SJSA1 (cell line): ENCODE measurements around the gene PARD6A. TPM values are rescaled to one million over a fixed set of nuclear protein-coding genes. Genes with fewer than 3 reads are reported as not detected.

ENCODE experiments used
- DNase-seq, 2 experiments: peaks; one replicate each; pipeline ENCODE4 v3.0.0-alpha.2; 2015 to 2020; ENCODE audit warnings: low spot score in 2 of 2, low read depth in 1 of 2
- H3K27ac ChIP-seq: fragments of 250-450 bp; sonication (Bioruptor Pico); 2 replicates; pipeline ENCODE4 v1.5.1; 2020; ENCODE audit warnings: mild to moderate bottlenecking, moderate library complexity
- H3K27me3 ChIP-seq: fragments of 250-450 bp; sonication (Bioruptor Pico); replicated peaks from 2 replicates; pipeline ENCODE4 v1.5.1; 2020; ENCODE audit warnings: mild to moderate bottlenecking, moderate library complexity
- H3K36me3 ChIP-seq: fragments of 250-450 bp; sonication (Bioruptor Pico); 2 replicates; pipeline ENCODE4 v1.5.1; 2020; ENCODE audit warnings: mild to moderate bottlenecking
- H3K4me1 ChIP-seq: fragments of 250-450 bp; sonication (Bioruptor Pico); replicated peaks from 2 replicates; pipeline ENCODE4 v1.6.1; 2021; ENCODE audit warnings: mild to moderate bottlenecking
- H3K4me3 ChIP-seq: fragments of 250-450 bp; sonication (Bioruptor Pico); 2 replicates; pipeline ENCODE4 v1.5.1; 2020; ENCODE audit warnings: mild to moderate bottlenecking
- H3K9me3 ChIP-seq: fragments of 250-450 bp; sonication (Bioruptor Pico); replicated peaks from 2 replicates; pipeline ENCODE4 v1.5.1; 2020; ENCODE audit warnings: mild to moderate bottlenecking
- total RNA-seq: library from RNA; depleted of rRNA; stranded (reverse); fragments of >200 nt; shearing (Covaris generic); gene quantifications from 2 replicates; pipeline ENCODE4 v1.2.3, GENCODE V29; 2014

The PARD6A gene
- total RNA-seq, 1 experiment from 2014 or later, result 0.26 TPM

DNA sequence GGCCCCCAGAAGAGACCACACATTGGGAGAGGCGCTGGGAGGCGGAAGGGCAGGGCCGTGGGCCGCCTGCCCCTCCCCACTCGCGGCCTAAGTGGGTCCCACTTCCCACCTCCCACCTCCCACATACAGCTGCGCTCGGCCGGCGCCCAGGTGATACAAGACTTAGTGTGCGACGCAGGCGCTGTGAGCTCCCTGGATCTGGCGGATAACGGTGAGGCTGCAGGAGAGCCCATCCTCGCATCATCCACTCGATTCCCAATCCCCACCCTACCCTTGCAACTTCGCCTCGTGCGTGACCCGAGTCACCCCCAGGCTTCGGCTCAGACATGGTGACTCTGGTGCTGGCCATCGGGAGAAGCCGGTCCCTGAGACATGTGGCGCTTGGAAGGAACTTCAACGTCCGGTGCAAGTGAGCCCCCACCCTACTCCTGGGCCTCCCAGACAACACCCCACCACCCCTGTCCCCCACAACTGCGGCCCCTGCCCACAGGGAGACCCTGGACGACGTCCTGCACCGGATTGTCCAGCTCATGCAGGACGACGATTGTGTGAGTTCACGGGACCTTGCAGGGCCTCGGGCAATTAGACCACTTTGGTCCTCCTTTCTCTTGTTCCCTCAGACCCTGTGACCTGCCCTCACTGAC is 11.9 kb upstream of the PARD6A start:
- Histone ChIP-seq H3K4me1 (peaks cover 20% of the 10 kb centered on the region), H3K27ac (no peak overlapping the region), H3K4me3 (no peak overlapping the region), H3K9me3 (no peaks in the 10 kb centered on the region; the same call in 1 of the 2 replicates), H3K36me3 (0 out of 2 replicates have a peak, but pooled peaks cover 3% of the 10 kb centered on the region), H3K27me3 (peaks cover 76% of the 10 kb centered on the region)
- DNase-seq, result no peak

DNA sequence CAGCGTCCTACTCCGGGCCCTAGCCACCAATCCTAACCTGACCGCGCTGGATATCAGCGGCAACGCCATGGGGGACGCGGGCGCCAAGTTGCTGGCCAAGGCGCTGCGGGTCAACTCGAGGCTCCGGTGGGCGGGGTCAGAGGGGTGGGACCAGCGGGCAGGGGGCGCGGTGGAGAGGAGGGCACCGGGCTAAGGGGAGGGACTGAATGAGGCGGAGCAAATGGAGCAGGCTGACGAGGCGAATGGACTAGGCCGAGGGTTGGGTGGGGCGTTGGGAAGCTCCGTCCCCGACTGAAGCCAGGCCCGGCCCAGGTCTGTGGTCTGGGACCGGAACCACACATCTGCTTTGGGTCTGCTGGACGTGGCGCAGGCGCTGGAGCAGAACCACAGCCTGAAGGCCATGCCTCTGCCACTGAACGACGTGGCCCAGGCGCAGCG is 11.2 kb upstream of the PARD6A start:
- H3K4me3 ChIP-seq, result no peak overlapping the region
- H3K27ac ChIP-seq, result no peak overlapping the region
- no peaks in the 10 kb centered on the region; the same call in 1 of the 2 replicates for H3K9me3 ChIP-seq
- no peak for DNase-seq
- H3K4me1 ChIP-seq, result peaks cover 27% of the 10 kb centered on the region
- H3K36me3 ChIP-seq, result peaks cover 8% of the 10 kb centered on the region
- peaks cover 76% of the 10 kb centered on the region for H3K27me3 ChIP-seq

DNA sequence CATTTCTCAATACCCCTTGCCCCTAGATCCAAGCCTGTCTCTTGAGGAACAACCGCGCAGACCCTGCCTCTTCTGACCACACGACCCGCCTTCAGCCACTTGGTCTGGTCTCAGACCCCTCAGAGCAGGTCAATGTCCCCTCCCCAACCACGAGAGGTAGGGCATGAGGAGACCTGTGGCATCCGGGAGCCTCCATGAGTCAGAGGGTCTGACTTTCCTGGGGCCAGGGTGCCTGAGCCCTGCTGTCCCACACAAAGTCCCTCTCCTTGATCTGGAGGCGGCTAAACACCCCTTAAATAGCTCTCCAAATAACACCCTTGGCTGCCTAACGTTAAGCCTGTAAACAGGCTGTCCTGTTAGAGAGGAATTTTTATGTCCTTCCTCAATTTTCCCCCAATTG is 10.7 kb upstream of the PARD6A start:
- H3K36me3 ChIP-seq, result peaks cover 13% of the 10 kb centered on the region
- no peak overlapping the region for H3K27ac ChIP-seq
- no peak overlapping the region for H3K4me3 ChIP-seq
- H3K4me1 ChIP-seq, result peaks cover 27% of the 10 kb centered on the region
- peaks cover 71% of the 10 kb centered on the region for H3K27me3 ChIP-seq
- no peak for DNase-seq
- no peaks in the 10 kb centered on the region; the same call in 1 of the 2 replicates for H3K9me3 ChIP-seq

DNA sequence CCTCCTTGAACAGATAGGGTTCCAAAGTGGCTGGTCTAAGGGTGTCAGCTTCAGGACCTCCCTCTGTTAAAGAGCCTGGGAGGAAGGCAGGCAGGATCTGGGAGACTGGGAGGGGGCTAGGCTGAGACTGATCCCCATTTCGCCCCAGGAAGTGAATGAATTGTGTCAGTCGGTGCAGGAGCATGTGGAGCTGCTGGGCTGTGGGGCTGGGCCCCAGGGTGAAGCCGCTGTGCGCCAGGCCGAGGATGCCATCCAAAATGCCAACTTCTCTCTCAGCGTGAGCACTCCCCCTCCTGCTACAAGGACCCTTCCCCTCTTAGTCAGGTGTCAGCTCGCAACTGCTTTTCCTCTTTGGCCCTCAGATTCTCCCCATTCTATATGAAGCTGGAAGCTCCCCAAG is 9.7 kb upstream of the PARD6A start:
- H3K9me3 ChIP-seq, result no peaks in the 10 kb centered on the region; the same call in 1 of the 2 replicates
- no peak overlapping the region for H3K27ac ChIP-seq
- H3K27me3 ChIP-seq, result peaks cover 61% of the 10 kb centered on the region
- peaks cover 22% of the 10 kb centered on the region for H3K36me3 ChIP-seq
- no peak overlapping the region for H3K4me3 ChIP-seq
- DNase-seq, result no peak
- peaks cover 30% of the 10 kb centered on the region for H3K4me1 ChIP-seq

DNA sequence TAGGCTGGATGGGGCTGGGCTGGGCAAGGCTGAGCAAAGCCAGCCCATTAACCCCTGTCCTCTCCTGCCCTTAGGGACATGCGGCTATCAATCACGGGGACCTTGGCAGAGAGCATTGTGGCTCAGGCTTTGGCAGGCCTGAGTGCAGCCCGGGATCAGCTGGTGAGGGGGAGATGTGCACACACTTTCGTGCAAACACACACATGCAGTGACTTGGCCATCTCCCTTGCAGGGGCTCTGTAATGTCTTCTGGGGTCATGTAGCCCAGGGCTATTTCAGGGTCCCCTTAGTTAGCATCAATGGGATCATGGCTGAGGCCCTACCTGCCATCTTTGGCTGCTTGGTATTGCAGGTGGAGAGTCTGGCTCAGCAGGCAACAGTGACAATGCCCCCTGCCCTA is 8.9 kb upstream of the PARD6A start:
- no peak for DNase-seq
- Histone ChIP-seq H3K27me3 (peaks cover 53% of the 10 kb centered on the region), H3K4me3 (no peak overlapping the region), H3K36me3 (peaks cover 28% of the 10 kb centered on the region), H3K27ac (no peak overlapping the region), H3K4me1 (peaks cover 30% of the 10 kb centered on the region), H3K9me3 (no peaks in the 10 kb centered on the region; the same call in 1 of the 2 replicates)

DNA sequence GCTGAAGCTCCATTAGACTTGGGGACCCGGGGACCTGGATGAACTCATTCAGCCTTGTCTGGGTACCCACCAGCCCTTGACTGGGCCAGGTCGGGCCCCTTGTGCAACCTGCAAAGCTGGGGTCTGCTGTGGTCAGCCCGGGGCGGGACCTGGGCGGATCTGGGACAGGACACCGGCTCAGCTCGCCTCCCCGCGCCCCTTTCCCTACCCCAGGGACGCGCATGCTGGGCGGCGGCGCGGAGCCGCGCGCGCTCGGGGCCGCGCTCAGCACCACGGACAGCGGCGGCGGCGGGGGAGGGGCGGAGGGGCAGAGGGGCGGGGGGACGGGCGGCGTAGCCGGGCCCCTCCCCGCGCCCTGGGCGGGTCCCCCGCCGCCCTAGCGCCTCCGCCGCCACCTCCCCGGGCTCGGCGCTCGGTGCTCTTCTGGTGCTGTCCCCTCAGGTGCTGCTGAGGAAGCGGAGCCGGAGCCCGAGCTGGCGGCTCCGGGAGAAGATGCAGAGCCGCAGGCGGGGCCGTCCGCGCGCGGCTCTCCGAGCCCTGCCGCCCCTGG is 8.1 kb upstream of the PARD6A start:
- peaks cover 46% of the 10 kb centered on the region for H3K27me3 ChIP-seq
- H3K4me3 ChIP-seq, result peak overlapping the region; percentile 74
- H3K9me3 ChIP-seq, result no peaks in the 10 kb centered on the region; the same call in 1 of the 2 replicates
- peak in 1 of 2 experiments; percentile 54 for DNase-seq
- H3K27ac ChIP-seq, result no peak overlapping the region
- H3K4me1 ChIP-seq, result peaks cover 30% of the 10 kb centered on the region
- peaks cover 36% of the 10 kb centered on the region for H3K36me3 ChIP-seq

DNA sequence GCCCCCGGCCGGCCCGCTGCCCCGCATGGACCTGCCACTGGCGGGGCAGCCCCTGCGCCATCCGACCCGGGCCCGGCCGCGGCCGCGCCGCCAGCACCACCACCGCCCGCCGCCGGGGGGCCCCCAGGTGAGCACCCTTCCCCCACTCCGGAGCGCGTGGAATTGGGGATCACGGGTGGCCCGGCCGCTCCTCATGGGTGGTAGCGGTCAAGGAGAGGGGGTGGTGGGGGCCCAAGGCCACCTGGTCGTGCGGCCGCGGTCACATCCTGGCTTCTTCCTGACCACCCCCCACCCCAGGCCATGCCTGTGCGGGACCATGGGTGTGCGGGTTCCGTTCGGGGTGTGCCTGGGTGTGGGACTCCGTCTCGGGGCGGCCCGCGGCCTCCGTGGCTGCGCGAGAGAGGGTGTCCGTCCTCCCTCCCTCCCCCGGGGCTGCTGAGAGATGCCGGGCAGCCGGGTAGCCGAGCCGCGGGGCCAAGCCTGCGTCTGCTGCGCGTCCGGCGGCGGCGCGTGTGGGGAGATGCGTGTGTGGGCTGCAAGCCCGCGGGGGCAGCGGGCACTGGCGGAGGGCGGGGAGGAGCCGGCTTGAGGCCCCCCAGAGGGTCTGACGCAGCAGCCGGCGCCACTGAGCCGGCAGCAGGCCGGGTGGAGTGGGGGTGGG is 7.5 kb upstream of the PARD6A start:
- no peak overlapping the region; the same call in 1 of the 2 replicates for H3K27ac ChIP-seq

DNA sequence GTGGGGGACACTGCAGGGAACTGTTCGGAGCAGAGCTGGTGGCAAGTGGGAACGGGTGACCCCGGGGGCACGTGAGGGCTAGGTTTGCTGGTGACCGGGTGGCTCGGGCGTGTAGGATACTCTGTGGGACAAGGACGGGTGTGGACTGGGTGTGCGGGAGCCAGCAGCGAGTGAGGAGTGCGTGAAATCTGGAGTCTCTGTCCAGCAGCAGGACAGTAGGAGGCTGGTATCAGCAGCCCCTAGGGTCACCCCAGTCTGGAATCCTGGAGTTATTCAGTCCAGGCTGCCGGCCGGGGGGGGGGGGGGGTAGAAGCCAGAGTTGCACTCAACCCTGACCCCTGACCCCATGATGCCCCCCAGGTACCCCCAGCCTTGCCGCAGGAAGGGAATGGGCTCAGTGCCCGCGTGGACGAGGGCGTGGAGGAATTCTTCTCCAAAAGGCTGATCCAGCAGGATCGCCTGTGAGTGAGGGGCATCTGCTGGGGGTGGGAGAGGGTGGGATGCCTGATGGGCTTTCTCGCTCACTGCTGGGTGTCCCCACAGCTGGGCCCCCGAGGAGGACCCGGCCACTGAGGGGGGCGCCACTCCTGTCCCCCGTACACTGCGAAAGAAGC is 6.9 kb upstream of the PARD6A start:
- Histone ChIP-seq H3K27ac (peak overlapping the region; percentile 38), H3K36me3 (peaks cover 48% of the 10 kb centered on the region), H3K27me3 (peaks cover 34% of the 10 kb centered on the region), H3K9me3 (no peaks in the 10 kb centered on the region; the same call in 1 of the 2 replicates), H3K4me3 (peak overlapping the region; percentile 74), H3K4me1 (peaks cover 34% of the 10 kb centered on the region)
- DNase-seq, result no peak

More for the DNA sequence above, 7.5 kb upstream of the PARD6A start:
- peaks cover 30% of the 10 kb centered on the region for H3K4me1 ChIP-seq
- peak overlapping the region; percentile 74 for H3K4me3 ChIP-seq
- peaks cover 41% of the 10 kb centered on the region for H3K36me3 ChIP-seq
- no peaks in the 10 kb centered on the region; the same call in 1 of the 2 replicates for H3K9me3 ChIP-seq
- DNase-seq, result peak; percentile 67 to 88
- peaks cover 40% of the 10 kb centered on the region for H3K27me3 ChIP-seq

DNA sequence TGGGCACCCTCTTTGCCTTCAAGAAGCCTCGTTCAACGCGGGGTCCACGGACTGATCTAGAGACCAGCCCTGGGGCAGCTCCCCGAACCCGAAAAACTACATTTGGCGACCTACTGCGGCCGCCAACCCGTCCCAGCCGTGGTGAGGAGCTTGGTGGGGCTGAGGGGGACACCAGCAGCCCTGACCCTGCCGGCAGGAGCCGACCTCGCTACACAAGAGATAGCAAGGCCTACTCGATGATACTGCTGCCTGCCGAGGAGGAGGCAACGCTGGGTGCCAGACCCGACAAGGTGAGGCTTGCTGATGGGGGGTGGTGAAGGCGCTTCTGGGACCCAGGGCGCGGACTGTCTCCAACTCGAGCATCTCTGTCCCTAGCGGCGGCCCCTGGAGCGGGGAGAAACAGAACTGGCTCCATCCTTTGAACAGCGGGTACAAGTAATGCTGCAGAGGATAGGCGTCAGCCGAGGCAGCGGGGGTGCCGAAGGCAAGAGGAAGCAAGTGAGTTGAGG is 6.3 kb upstream of the PARD6A start:
- no peak for DNase-seq
- H3K4me1 ChIP-seq, result peaks cover 40% of the 10 kb centered on the region
- peaks cover 28% of the 10 kb centered on the region for H3K27me3 ChIP-seq
- peaks cover 53% of the 10 kb centered on the region for H3K36me3 ChIP-seq
- no peaks in the 10 kb centered on the region; the same call in 1 of the 2 replicates for H3K9me3 ChIP-seq
- H3K27ac ChIP-seq, result peak overlapping the region; percentile 38
- H3K4me3 ChIP-seq, result peak overlapping the region; percentile 74; the same call in 1 of the 2 replicates

DNA sequence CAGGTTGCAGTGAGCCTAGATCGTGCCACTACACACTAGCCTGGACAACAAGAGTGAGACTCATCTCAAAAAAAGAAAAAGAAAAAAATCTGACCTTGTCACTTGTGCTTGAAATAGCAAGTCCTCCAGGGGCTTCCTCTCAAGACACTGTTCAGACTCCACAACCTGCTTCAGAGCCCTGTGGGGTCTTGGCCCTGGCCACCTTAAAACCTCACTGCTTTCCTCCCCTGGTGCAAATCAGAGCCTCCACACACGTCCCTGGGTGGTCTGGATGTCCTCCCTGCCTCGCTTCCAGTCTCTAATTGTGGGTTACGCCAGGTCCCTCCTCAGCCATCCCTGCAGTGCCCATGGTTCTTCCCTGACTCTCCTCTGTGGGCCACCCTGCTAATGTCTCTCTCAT is 5.4 kb upstream of the PARD6A start:
- Histone ChIP-seq H3K4me3 (no peak overlapping the region), H3K27me3 (peaks cover 19% of the 10 kb centered on the region), H3K27ac (no peak overlapping the region), H3K36me3 (peaks cover 58% of the 10 kb centered on the region), H3K9me3 (no peaks in the 10 kb centered on the region; the same call in none of the 2 replicates), H3K4me1 (peaks cover 45% of the 10 kb centered on the region)
- DNase-seq, result no peak

DNA sequence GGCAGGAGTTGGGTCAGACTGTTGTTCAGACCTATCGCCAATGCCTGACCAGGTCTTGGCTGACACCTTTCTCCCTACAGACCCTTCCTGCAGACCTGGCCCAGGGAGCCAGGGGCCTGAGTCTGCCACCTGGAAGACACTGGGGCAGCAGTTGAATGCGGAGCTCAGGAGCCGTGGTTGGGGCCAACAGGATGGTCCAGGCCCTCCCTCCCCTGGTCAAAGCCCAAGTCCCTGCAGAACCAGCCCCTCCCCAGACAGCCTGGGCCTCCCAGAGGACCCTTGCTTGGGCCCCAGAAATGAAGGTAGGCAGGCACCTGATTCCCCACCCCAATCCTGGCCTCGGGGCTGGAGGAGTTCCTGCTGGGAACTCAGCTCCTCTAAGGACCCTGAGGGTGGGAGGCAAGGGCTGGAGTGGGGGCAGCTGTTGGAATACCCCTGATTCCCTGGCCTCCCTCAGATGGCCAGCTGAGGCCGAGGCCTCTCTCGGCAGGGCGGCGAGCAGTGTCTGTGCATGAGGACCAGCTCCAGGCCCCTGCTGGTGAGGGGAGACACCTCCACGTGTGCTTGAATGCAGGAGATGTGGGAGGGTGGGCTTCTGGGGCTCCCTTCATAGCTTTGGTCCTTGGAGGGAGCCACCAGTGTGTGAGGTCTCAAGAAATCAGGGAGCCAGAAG is 4.3 kb upstream of the PARD6A start:
- Histone ChIP-seq H3K36me3 (peaks cover 58% of the 10 kb centered on the region), H3K4me1 (peaks cover 52% of the 10 kb centered on the region)
- no peak for DNase-seq

DNA sequence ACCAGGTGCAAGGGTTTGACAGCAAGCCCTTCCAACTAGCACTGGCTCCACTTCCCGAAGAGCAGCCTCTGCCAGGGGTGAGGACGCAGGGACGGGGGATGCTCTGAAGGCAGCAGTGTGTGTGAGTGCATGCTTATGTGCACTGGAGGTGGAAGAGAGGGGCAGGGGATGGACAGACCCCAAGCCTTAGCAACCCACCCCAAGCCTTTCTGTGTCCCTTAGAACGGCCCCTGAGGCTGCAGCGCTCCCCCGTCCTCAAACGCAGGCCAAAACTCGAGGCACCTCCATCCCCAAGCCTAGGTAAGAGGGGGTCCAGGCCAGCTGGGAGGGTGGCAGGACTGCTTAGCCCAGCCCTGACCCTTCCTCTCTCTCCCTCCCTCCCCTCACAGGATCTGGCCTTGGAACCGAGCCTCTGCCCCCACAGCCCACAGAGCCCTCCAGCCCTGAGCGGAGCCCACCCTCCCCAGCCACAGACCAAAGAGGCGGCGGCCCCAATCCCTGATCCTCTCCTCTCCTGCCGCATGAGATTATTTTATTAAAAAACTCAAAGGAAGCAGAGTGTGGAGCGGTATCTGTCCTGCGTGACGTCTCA is 3.6 kb upstream of the PARD6A start:
- Histone ChIP-seq H3K27me3 (peaks cover 5% of the 10 kb centered on the region), H3K4me3 (no peak overlapping the region), H3K4me1 (peaks cover 52% of the 10 kb centered on the region), H3K27ac (no peak overlapping the region), H3K36me3 (peaks cover 58% of the 10 kb centered on the region), H3K9me3 (no peaks in the 10 kb centered on the region; the same call in none of the 2 replicates)
- DNase-seq, result no peak

More for the DNA sequence above, 4.3 kb upstream of the PARD6A start:
- Histone ChIP-seq H3K27ac (no peak overlapping the region), H3K27me3 (peaks cover 11% of the 10 kb centered on the region), H3K4me3 (no peak overlapping the region), H3K9me3 (no peaks in the 10 kb centered on the region; the same call in none of the 2 replicates)
